H9 (cell line): ENCODE results near the gene SIX2. TPM values are rescaled to one million over a fixed set of nuclear protein-coding genes. Genes with fewer than 3 reads are reported as not detected.

ENCODE experiments used
- DNase-seq: peaks from one replicate; pipeline ENCODE4 v3.0.0-alpha.2; 2017
- H2AFZ ChIP-seq: one replicate; pipeline ENCODE4 v1.6.1; 2013; ENCODE audit warnings: mild to moderate bottlenecking, low read length, control low read depth, moderate library complexity
- H2AK5ac ChIP-seq: 2 replicates; pipeline ENCODE4 v1.6.1; 2013; ENCODE audit warnings: low read length, control low read depth, mixed read lengths; ENCODE audit not compliant: insufficient read length
- H2BK120ac ChIP-seq: one replicate; pipeline ENCODE4 v1.6.1; 2013; ENCODE audit warnings: low read depth, mild to moderate bottlenecking, low read length, control low read depth, inconsistent platforms; ENCODE audit not compliant: poor library complexity, severe bottlenecking
- H2BK12ac ChIP-seq: 2 replicates; pipeline ENCODE4 v1.6.1; 2013; ENCODE audit warnings: low read length, control low read depth, mixed read lengths, low read depth; ENCODE audit not compliant: insufficient read length
- H2BK15ac ChIP-seq: 2 replicates; pipeline ENCODE4 v1.6.1; 2013; ENCODE audit warnings: low read depth, low read length, control low read depth
- H2BK20ac ChIP-seq: one replicate; pipeline ENCODE4 v1.6.1; 2013; ENCODE audit warnings: low read depth, mild to moderate bottlenecking, low read length, control low read depth, inconsistent platforms; ENCODE audit not compliant: poor library complexity, severe bottlenecking
- H2BK5ac ChIP-seq: 2 replicates; pipeline ENCODE4 v1.6.1; 2013; ENCODE audit warnings: low read length, control low read depth, mixed read lengths; ENCODE audit not compliant: insufficient read length
- H3K14ac ChIP-seq: 2 replicates; pipeline ENCODE4 v1.6.1; 2013; ENCODE audit warnings: low read length, control low read depth; ENCODE audit not compliant: insufficient read depth
- H3K18ac ChIP-seq: 2 replicates; pipeline ENCODE4 v1.6.1; 2013; ENCODE audit warnings: low read depth, mild to moderate bottlenecking, mixed read lengths, low read length, control low read depth; ENCODE audit not compliant: insufficient read length
- H3K23ac ChIP-seq: 2 replicates; pipeline ENCODE4 v1.6.1; 2013; ENCODE audit warnings: low read length, control low read depth, mixed read lengths, low read depth; ENCODE audit not compliant: insufficient read length
- H3K23me2 ChIP-seq: 2 replicates; pipeline ENCODE4 v1.6.1; 2013; ENCODE audit warnings: low read depth, mild to moderate bottlenecking, mixed read lengths, low read length, control low read depth; ENCODE audit not compliant: insufficient read length, poor library complexity, severe bottlenecking
- H3K27ac ChIP-seq: 2 replicates; pipeline ENCODE4 v1.5.1; 2013; ENCODE audit warnings: low read length, control low read depth, mixed read lengths, low read depth; ENCODE audit not compliant: insufficient read length
- H3K27me3 ChIP-seq: 2 replicates; pipeline ENCODE4 v1.6.1; 2013; ENCODE audit warnings: low read length, control low read depth, inconsistent platforms; ENCODE audit not compliant: insufficient read depth
- H3K4ac ChIP-seq: 2 replicates; pipeline ENCODE4 v1.6.1; 2013; ENCODE audit warnings: low read depth, mild to moderate bottlenecking, control low read depth, inconsistent platforms, low read length, moderate library complexity
- H3K4me1 ChIP-seq: 2 replicates; pipeline ENCODE4 v1.6.1; 2013; ENCODE audit warnings: low read length, control low read depth, inconsistent platforms; ENCODE audit not compliant: insufficient read depth
- H3K4me2 ChIP-seq: 2 replicates; pipeline ENCODE4 v1.6.1; 2013; ENCODE audit warnings: low read length, control low read depth, mixed read lengths; ENCODE audit not compliant: insufficient read length, insufficient read depth
- H3K56ac ChIP-seq: 2 replicates; pipeline ENCODE4 v1.6.1; 2013; ENCODE audit warnings: low read depth, mild to moderate bottlenecking, mixed read lengths, low read length, control low read depth; ENCODE audit not compliant: insufficient read length
- H3K79me1 ChIP-seq: 2 replicates; pipeline ENCODE4 v1.6.1; 2013; ENCODE audit warnings: low read depth, mild to moderate bottlenecking, moderate library complexity, low read length, control low read depth, inconsistent platforms; ENCODE audit not compliant: insufficient read depth, poor library complexity, severe bottlenecking
- H3K79me2 ChIP-seq: 2 replicates; pipeline ENCODE4 v1.6.1; 2013; ENCODE audit warnings: low read length, control low read depth, inconsistent platforms; ENCODE audit not compliant: insufficient read depth
- H3K9ac ChIP-seq: 2 replicates; pipeline ENCODE4 v1.6.1; 2013; ENCODE audit warnings: low read length, control low read depth, mixed read lengths; ENCODE audit not compliant: insufficient read length; ENCODE audit errors: extremely low read depth
- H3K9me3 ChIP-seq: one replicate; pipeline ENCODE4 v1.6.1; 2013; ENCODE audit warnings: low read depth, low read length, inconsistent platforms; ENCODE audit not compliant: control insufficient read depth
- H3T11ph ChIP-seq: one replicate; pipeline ENCODE4 v1.6.1; 2013; ENCODE audit warnings: mild to moderate bottlenecking, low read length, control low read depth, inconsistent platforms
- H4K20me1 ChIP-seq: one replicate; pipeline ENCODE4 v1.6.1; 2013; ENCODE audit not compliant: control insufficient read depth, insufficient read length, insufficient read depth
- H4K5ac ChIP-seq: 2 replicates; pipeline ENCODE4 v1.6.1; 2013; ENCODE audit warnings: low read depth, mild to moderate bottlenecking, mixed read lengths, low read length, control low read depth; ENCODE audit not compliant: insufficient read length
- H4K8ac ChIP-seq: replicated peaks from 2 replicates; pipeline ENCODE4 v1.6.1; 2013; ENCODE audit warnings: low read length, control low read depth, mixed read lengths, low read depth; ENCODE audit not compliant: insufficient read length
- H4K91ac ChIP-seq: 2 replicates; pipeline ENCODE4 v1.6.1; 2013; ENCODE audit warnings: low read depth, mild to moderate bottlenecking, moderate library complexity, mixed read lengths, low read length, control low read depth; ENCODE audit not compliant: insufficient read length
- H3K27ac Mint-ChIP-seq, 3 experiments: 2 replicates in 2 of 3; 3 replicates in 1 of 3; pipeline ENCODE4 v1.8.0; 2020 to 2021; ENCODE audit warnings: mixed read lengths in 3 of 3, mild to moderate bottlenecking in 1 of 3, moderate library complexity in 1 of 3
- H3K27me3 Mint-ChIP-seq: 2 replicates; pipeline ENCODE4 v1.8.0; 2021; ENCODE audit warnings: low read depth, mild to moderate bottlenecking, moderate library complexity, mixed read lengths
- H3K36me3 Mint-ChIP-seq, 3 experiments: 2 replicates in 2 of 3; 3 replicates in 1 of 3; pipeline ENCODE4 v1.8.0; 2020 to 2021; ENCODE audit warnings: low read depth in 3 of 3, mixed read lengths in 3 of 3; ENCODE audit not compliant: insufficient read depth in 1 of 3
- H3K4me1 Mint-ChIP-seq, 2 experiments: 2 replicates each; pipeline ENCODE4 v1.8.0; 2020; ENCODE audit warnings: mixed read lengths in 2 of 2
- H3K4me3 Mint-ChIP-seq, 2 experiments: 2 replicates in 1 of 2; 3 replicates in 1 of 2; pipeline ENCODE4 v1.8.0; 2020 to 2021; ENCODE audit warnings: mild to moderate bottlenecking in 2 of 2, mixed read lengths in 2 of 2, moderate library complexity in 1 of 2
- H3K9me3 Mint-ChIP-seq, 2 experiments: 2 replicates in 1 of 2; 3 replicates in 1 of 2; pipeline ENCODE4 v1.8.0; 2020; ENCODE audit warnings: mild to moderate bottlenecking in 2 of 2, mixed read lengths in 2 of 2, moderate library complexity in 1 of 2
- WGBS: extraction: QIAGEN DNeasy Blood & Tissue Kit; methylation state at CpG from one replicate; pipeline ENCODE4 v1.1.7; 2013; ENCODE audit warnings: missing lambda C conversion rate, low lambda C conversion rate, mixed read lengths; ENCODE audit not compliant: insufficient read length; ENCODE audit errors: extremely low coverage; 5-methylcytosine and 5-hydroxymethylcytosine counted together
- total RNA-seq: library from RNA; stranded (reverse); gene quantifications from 2 replicates; pipeline ENCODE4 v1.2.1, GENCODE V29; 2021
- TF ChIP-seq, protein P1 (sequence below): fragments of 200-600 bp; sonication (generic); conservative IDR thresholded peaks from 3 replicates; pipeline ENCODE4 v1.8.0; 2021; ENCODE audit warnings: antibody characterized with exemption, mild to moderate bottlenecking

Gene SIX2
- total RNA-seq, 1 experiment from 2014 or later = not detected

DNA sequence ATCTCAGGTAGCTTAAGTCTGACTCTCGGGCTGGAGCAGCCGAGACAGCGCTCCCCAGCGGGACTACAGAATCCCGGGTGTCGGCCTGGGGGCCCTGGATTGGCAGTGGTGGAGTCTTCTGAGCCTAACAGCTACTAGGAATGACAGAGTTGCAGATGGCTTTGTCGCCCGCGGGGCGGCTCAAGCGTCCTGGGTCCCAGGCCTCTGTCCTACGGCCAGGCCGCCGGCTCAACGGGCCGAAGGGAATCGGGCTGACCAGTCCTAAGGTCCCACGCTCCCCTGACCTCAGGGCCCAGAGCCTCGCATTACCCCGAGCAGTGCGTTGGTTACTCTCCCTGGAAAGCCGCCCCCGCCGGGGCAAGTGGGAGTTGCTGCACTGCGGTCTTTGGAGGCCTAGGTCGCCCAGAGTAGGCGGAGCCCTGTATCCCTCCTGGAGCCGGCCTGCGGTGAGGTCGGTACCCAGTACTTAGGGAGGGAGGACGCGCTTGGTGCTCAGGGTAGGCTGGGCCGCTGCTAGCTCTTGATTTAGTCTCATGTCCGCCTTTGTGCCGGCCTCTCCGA is 8.8 kb downstream of the SIX2 start:
- peaks cover 2 to 16% of the 10 kb centered on the region in 2 experiments; a peak in 4 of 5 replicates for H3K9me3 Mint-ChIP-seq
- H2AFZ ChIP-seq = no peak overlapping the region
- no peak overlapping the region for H4K8ac ChIP-seq
- no peak overlapping the region for H3K56ac ChIP-seq
- H3K18ac ChIP-seq = no peak overlapping the region
- peaks cover 73% of the 10 kb centered on the region for H3K27me3 ChIP-seq
- H3K27me3 Mint-ChIP-seq = peaks cover 100% of the 10 kb centered on the region
- H2BK12ac ChIP-seq = no peak overlapping the region
- H3K4me1 Mint-ChIP-seq = peaks cover 13 to 33% of the 10 kb centered on the region in 2 experiments
- no peaks in the 10 kb centered on the region for H4K20me1 ChIP-seq
- no peak overlapping the region for H2BK120ac ChIP-seq
- H3K4me2 ChIP-seq = peak overlapping the region; percentile 15
- H3K9ac ChIP-seq = no peak overlapping the region
- no peaks in the 10 kb centered on the region for H3K79me2 ChIP-seq
- no peaks in the 10 kb centered on the region for H3K9me3 ChIP-seq
- no peak overlapping the region for H2BK15ac ChIP-seq
- no peak overlapping the region for H3K4ac ChIP-seq
- H2AK5ac ChIP-seq = no peak overlapping the region
- DNase-seq = peak; percentile 78
- no peak overlapping the region for H3K14ac ChIP-seq
- no peaks in the 10 kb centered on the region for H3K79me1 ChIP-seq
- no peak overlapping the region for H3K23ac ChIP-seq
- no peak overlapping the region for H4K91ac ChIP-seq
- no CpG with 5 or more reads among the region's 36 CpGs for WGBS
- H3K27ac Mint-ChIP-seq = no peak overlapping the region
- no peak overlapping the region for H3K27ac ChIP-seq
- H3K4me1 ChIP-seq = no peaks in the 10 kb centered on the region; the same call in 1 of the 2 replicates
- H2BK20ac ChIP-seq = no peak overlapping the region
- H2BK5ac ChIP-seq = no peak overlapping the region
- no peak overlapping the region for H3T11ph ChIP-seq
- peaks cover 0 to 2% (median 0%) of the 10 kb centered on the region in 3 experiments; a peak in 3 of 7 replicates for H3K36me3 Mint-ChIP-seq
- H4K5ac ChIP-seq = no peak overlapping the region
- TF ChIP-seq, protein P1, sequence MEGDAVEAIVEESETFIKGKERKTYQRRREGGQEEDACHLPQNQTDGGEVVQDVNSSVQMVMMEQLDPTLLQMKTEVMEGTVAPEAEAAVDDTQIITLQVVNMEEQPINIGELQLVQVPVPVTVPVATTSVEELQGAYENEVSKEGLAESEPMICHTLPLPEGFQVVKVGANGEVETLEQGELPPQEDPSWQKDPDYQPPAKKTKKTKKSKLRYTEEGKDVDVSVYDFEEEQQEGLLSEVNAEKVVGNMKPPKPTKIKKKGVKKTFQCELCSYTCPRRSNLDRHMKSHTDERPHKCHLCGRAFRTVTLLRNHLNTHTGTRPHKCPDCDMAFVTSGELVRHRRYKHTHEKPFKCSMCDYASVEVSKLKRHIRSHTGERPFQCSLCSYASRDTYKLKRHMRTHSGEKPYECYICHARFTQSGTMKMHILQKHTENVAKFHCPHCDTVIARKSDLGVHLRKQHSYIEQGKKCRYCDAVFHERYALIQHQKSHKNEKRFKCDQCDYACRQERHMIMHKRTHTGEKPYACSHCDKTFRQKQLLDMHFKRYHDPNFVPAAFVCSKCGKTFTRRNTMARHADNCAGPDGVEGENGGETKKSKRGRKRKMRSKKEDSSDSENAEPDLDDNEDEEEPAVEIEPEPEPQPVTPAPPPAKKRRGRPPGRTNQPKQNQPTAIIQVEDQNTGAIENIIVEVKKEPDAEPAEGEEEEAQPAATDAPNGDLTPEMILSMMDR = 0 out of 3 replicates have a peak, but pooled peaks have one; percentile 28
- H3K4me3 Mint-ChIP-seq = peak overlapping the region; percentile 56 to 74; a peak in 4 of 5 replicates
- peaks cover 10% of the 10 kb centered on the region for H3K23me2 ChIP-seq
